Thoracic aorta (tissue), 2 donors: ENCODE data around the gene CKAP2L. TPM values are rescaled to one million over a fixed set of nuclear protein-coding genes. Genes with fewer than 3 reads are reported as not detected.

ENCODE experiments used
- ATAC-seq: fragments of 150-250 bp; one replicate; pipeline ENCODE4 v1.8.0; 2017; ENCODE audit warnings: low read depth; ENCODE audit not compliant: insufficient number of reproducible peaks, low FRiP score
- DNase-seq: peaks from one replicate; pipeline ENCODE4 v3.0.0-alpha.2; 2020; ENCODE audit warnings: low spot score
- H3K27ac ChIP-seq, 2 donors: fragments of 200-600 bp; sonication (generic); 1 replicate in 1 of 2; 2 replicates in 1 of 2; pipeline ENCODE4 v1.5.1; 2016; ENCODE audit warnings: mild to moderate bottlenecking in 2 of 2, moderate library complexity in 2 of 2
- H3K27me3 ChIP-seq: fragments of 200-600 bp; sonication (generic); replicated peaks from 2 replicates; pipeline ENCODE4 v1.6.0; 2016; ENCODE audit warnings: mild to moderate bottlenecking; ENCODE audit not compliant: insufficient read depth
- H3K36me3 ChIP-seq: fragments of 200-600 bp; sonication (generic); one replicate; pipeline ENCODE4 v1.5.1; 2016
- H3K4me1 ChIP-seq, 2 donors: fragments of 200-600 bp; sonication (generic); 1 replicate in 1 of 2; 2 replicates in 1 of 2; pipeline versions ENCODE4 v1.5.1 to v1.6.0; 2016; ENCODE audit warnings: low read depth in 2 of 2, mild to moderate bottlenecking in 1 of 2; ENCODE audit not compliant: control insufficient read depth in 1 of 2
- H3K4me3 ChIP-seq: fragments of 200-600 bp; sonication (generic); 2 replicates; pipeline ENCODE4 v1.5.1; 2016; ENCODE audit warnings: mild to moderate bottlenecking
- H3K9me3 ChIP-seq: fragments of 200-600 bp; sonication (generic); 2 replicates; pipeline ENCODE4 v1.5.1; 2016
- CTCF ChIP-seq: fragments of 200-600 bp; sonication (generic); IDR thresholded peaks from one replicate; pipeline ENCODE4 v1.5.1; 2019; ENCODE audit warnings: antibody characterized with exemption
- total RNA-seq, 2 donors: library from RNA; depleted of rRNA; stranded (reverse); fragments of >200 nt; gene quantifications; one replicate each; pipeline versions ENCODE4 v1.1.0 to v1.2.3, GENCODE V29; 2016

CKAP2L gene
- total RNA-seq, 2 donors from 2014 or later, result 1.3 TPM; not detected in 1

DNA sequence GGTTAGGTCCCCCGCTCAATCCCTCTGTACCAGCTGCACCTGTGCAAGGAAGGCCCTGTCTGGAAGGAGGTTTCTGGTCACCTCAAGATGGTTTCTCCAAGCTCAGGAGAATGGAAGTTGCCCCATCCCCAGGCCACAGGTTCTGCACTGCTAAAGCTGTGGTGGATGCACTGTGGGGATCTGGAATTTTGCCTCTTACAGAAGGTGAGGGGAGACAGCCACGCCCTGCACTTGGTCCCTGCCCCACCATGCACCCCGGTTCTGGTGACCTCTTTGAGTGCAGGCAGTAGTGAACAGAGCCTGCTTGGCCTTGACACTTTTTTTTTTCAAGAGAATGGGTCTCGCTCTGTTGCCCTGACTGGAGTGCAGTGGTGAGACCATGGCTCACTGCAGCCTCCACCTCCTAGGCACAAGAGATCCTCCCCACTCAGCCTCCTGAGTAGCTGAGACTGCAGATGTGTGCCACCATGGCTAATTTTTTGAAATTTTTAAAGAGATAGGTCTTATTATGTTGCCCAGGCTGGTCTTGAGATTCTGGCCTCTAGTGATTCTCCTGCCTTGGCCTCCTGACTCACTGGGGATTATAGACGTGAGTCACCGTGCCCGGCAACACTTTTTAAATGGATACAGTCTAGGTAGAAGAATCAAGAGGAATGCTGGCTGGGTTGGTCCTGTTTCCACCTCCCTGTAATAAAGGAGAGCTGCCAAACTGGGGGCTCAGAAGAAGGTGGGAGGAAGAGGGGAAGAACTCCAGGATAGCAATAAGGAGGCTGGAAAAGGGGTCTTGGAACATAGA is 49.4 kb downstream of the CKAP2L start:
- no peak for TF ChIP-seq CTCF
- Histone ChIP-seq H3K4me3 (no peak overlapping the region), H3K27ac (no peak overlapping the region), H3K4me1 (no peaks in the 10 kb centered on the region), H3K27me3 (no peaks in the 10 kb centered on the region), H3K36me3 (no peaks in the 10 kb centered on the region), H3K9me3 (no peaks in the 10 kb centered on the region)
- no peak for DNase-seq
- no peak for ATAC-seq

GRCh38 chr2:112714331-112714730 is 50.1 kb downstream of the CKAP2L start:
- no peaks in the 10 kb centered on the region for H3K36me3 ChIP-seq
- H3K9me3 ChIP-seq, result no peaks in the 10 kb centered on the region
- H3K4me1 ChIP-seq, result no peaks in the 10 kb centered on the region
- H3K4me3 ChIP-seq, result no peak overlapping the region
- DNase-seq (no peak), ATAC-seq (no peak)
- H3K27ac ChIP-seq, result no peak overlapping the region
- H3K27me3 ChIP-seq, result no peaks in the 10 kb centered on the region
- no peak for TF ChIP-seq CTCF

DNA sequence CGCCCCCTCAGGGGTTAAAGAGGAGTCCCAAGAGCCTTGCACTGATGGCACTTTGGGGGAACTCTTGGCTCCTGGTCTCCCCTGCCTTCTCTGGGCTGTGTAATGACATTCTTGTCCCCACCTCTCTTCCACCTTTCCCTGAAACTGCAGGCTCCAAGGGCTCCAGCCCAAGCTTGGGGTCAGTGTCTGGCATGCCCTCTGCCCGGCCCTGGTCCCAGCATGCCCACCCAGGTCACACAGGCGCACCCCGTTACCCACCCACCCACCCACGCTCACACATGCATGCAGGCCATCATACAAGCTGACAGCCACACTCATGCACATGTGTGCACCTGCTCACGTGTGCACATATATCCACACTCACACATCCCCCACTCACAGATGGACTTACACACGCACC is 50.5 kb downstream of the CKAP2L start:
- TF ChIP-seq CTCF, result no peak
- DNase-seq, result no peak
- ATAC-seq, result no peak

DNA sequence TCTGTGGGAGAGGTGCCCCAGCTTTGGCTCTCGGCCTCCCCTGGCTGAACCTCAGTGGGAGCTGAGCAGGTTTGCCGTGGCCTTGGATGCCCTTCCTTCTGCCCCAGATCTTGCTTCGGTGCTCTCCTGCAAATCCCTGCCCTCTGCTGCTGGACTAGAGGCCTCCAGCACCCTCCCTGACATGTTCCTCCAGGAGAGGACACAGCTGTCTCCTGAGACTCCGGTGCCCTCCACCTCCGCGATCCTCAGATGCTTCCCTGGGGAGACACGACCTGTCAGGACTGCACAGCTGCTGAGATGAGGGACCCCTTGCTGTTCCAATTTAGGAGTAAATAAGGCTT is 50.9 kb downstream of the CKAP2L start:
- Histone ChIP-seq H3K4me1 (no peaks in the 10 kb centered on the region), H3K9me3 (no peaks in the 10 kb centered on the region), H3K4me3 (no peak overlapping the region), H3K27ac (no peak overlapping the region), H3K27me3 (no peaks in the 10 kb centered on the region), H3K36me3 (no peaks in the 10 kb centered on the region)
- DNase-seq (no peak), ATAC-seq (no peak)
- no peak for TF ChIP-seq CTCF

More for the DNA sequence above, 50.5 kb downstream of the CKAP2L start:
- H3K27me3 ChIP-seq, result no peaks in the 10 kb centered on the region
- H3K36me3 ChIP-seq, result no peaks in the 10 kb centered on the region
- no peak overlapping the region for H3K4me3 ChIP-seq
- H3K4me1 ChIP-seq, result no peaks in the 10 kb centered on the region
- no peak overlapping the region for H3K27ac ChIP-seq
- no peaks in the 10 kb centered on the region for H3K9me3 ChIP-seq

DNA sequence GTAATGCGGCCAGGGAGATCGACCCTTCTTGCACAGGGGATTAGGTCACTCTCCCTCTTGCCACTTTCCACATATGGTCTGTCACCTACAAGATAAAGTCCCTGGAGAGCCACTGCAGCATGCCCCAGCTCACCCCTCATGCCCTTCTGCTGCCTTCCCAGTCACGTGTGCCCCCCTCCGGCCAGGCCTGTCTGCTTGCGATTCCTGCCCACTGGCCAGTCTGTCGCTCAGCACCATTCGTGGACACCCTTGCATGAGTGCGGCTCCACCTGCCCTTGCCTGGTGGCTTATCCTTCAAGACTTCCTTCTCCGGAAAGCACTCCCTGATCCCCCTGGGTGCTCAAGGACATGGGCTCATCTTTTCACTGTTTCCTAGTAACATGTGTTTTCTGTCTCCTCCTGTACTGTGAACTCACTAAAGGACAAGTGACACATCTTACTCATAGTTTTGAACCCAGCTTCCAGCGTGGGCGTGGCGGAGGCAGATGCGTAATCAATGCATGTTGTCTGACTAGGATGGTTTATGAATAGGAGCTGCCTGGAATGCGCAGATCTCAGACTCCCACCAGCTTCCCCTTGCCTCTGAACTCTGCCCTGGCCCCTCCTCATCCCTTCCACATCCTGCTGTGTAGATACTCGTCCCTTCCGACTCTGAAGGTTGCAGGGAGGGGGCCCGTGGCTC is 51.4 kb downstream of the CKAP2L start:
- ATAC-seq, result no peak
- Histone ChIP-seq H3K27me3 (no peaks in the 10 kb centered on the region), H3K9me3 (no peaks in the 10 kb centered on the region), H3K36me3 (no peaks in the 10 kb centered on the region), H3K27ac (no peak overlapping the region), H3K4me1 (no peaks in the 10 kb centered on the region), H3K4me3 (no peak overlapping the region)
- DNase-seq, result no peak
- TF ChIP-seq CTCF, result no peak
